Pons (tissue), 1 donor: Measurements from ENCODE around the gene MT1E.
A peak's percentile ranks its signal among the peaks of the same experiment; 100 is the strongest.
"Not testable (repeated sequence)": the region's sequence is repeated elsewhere in the genome, so short reads cannot be mapped to it uniquely, and the experiment has no call there.

Source experiments
- DNase-seq: peaks from one replicate; pipeline ENCODE4 v3.0.0-alpha.2; 2016; ENCODE audit warnings: low spot score

The MT1E gene

GRCh38 chr16:56607109-56607618, 18.4 kb upstream of the MT1E start:
- DNase-seq = no peak

- DNase-seq = no peak
These were observed 17.9 kb upstream of the MT1E start for GRCh38 chr16:56607675-56608042.

GRCh38 chr16:56608043-56608875, 17.3 kb upstream of the MT1E start, which contains the start of gene MT2A:
MT2A (plus strand) TSS chr16:56608584; CDS start chr16:56608656, 72 bp downstream.
- DNase-seq = peak; percentile 89

DNA sequence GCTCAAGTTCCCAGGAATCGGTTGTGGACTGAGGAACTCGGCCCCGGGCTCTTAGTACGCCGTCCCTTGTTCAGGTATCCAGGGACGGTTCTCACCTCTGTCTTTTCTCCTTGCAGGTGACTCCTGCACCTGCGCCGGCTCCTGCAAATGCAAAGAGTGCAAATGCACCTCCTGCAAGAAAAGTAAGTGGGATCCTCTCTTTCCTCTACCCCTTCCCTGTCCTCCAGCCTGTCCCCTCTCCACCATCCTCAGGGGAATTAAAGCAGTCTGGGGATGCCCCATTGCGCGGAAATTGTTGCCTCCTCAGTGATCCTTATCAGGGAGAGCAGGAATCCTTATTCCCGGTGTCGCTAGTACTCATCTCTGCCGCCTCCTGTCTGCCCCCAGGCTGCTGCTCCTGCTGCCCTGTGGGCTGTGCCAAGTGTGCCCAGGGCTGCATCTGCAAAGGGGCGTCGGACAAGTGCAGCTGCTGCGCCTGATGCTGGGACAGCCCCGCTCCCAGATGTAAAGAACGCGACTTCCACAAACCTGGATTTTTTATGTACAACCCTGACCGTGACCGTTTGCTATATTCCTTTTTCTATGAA, 16.6 kb upstream of the MT1E start:
- DNase-seq = no peak

GRCh38 chr16:56609463-56609921, 16.1 kb upstream of the MT1E start:
- DNase-seq = peak; percentile 89

DNA sequence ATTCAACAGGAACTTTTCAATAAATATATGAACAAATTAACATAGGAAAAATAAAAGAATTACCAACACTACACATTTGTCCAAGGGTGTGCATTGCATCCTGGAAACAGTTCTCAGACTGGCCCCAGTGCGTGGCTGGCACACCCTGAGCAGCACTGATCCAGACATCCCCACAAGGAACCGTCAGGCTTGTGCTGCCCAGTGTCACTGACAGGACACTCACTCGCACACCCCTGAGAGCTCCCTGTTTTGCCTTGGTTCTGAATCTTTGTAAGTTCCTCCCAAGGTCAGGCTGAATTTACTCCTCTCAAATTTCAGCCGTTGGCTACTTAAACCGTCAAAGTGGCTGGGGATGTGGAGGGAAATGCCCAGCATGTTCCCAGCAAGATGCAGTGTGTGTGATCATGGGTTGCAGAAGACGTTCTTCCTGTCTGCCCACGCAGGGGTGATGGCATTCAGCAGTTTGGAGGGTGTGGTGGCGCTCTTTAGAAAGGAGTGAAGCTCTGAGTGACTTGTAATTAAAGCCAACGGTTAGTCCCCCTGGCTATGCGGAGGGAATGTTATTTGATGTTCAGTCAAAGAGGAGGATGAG, 15.5 kb upstream of the MT1E start:
- DNase-seq = peak; percentile 61

- no peak for DNase-seq
These were observed 14.9 kb upstream of the MT1E start for GRCh38 chr16:56610609-56611111.

GRCh38 chr16:56611281-56611833, 14.2 kb upstream of the MT1E start:
- peak; percentile 55 for DNase-seq

DNA sequence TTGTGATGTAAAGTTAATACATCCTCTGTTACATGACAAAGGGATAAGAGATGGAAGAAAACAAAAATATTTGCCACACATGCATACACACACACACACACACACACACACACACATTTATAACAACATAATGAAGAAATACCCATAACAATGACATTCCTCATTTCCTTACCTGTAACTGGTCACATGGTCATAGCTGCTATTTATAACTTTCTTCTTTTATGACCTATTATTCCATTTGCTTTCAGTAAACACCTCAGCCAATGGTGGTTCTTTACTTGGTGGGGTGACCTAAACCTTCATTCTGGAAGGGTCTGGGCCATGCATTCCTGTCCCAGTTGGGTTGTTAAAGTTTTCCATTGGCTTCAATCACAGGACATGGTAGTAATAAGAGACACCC, 11.9 kb upstream of the MT1E start:
- no peak for DNase-seq

- no peak for DNase-seq
These were observed 11.0 kb upstream of the MT1E start for GRCh38 chr16:56614549-56614991.

GRCh38 chr16:56615353-56615752, 10.2 kb upstream of the MT1E start:
- no peak for DNase-seq

DNA sequence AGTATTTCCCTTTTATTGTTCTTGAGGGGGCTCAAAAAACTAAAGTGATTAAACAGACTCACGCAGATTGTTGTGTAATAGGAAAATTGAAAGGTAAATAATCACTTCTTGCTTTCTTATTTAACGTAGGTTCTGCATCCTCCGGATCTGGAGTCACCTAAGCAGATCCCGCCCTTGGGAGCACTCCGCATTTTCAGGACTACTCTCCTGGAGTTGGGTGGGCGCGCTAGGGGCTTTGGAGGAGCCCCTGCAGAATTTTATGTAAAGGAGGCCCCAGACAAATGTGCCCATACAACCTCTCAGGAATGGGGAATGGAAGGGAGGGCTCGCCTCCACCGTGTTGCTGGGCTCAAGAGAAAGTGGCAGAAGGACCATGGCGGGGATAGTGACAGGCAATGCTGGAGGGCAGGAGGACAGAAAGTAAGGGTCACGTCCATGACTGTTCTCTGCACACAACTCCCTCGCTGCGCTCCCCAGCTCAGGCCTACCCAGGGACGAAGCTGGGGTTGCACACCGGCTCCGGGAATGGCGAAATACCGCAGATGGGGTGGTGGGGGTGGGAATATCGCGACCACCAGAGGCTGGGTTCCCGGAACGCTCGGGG, 8.9 kb upstream of the MT1E start:
- no peak for DNase-seq

- peak; percentile 31 for DNase-seq
These were observed 8.1 kb upstream of the MT1E start for GRCh38 chr16:56617212-56618085.

- DNase-seq = no peak
These were observed 7.4 kb upstream of the MT1E start for GRCh38 chr16:56618138-56618537.

DNA sequence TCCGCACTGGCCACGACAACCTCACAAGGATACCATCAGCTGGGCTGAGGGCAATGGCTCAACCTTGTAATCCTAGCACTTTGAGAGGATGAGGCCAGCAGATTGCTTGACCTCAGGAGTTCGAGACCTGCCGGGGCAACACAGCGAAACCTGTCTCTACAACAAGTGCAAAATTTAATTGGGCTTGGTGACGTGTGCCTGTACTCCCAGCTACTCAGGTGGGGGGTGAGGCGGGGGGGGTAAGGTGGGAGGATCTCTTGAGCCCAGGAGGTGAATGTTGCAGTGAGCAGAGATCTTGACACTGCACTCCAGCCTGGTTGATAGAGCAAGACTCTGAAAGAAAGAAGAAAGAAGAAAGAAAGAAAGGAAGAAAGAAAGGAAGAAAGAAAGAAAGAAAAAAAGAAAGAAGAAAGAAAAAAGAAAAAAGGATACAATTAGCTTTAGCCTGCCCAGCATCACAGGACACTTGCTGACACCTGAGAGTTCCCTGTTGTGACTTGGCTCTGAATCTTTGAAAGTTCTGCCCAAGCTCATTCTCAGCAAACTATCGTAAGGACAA, 5.2 kb upstream of the MT1E start:
- no peak for DNase-seq

GRCh38 chr16:56621665-56622445, 3.7 kb upstream of the MT1E start:
- DNase-seq = not testable (repeated sequence)

GRCh38 chr16:56623184-56623583, 2.4 kb upstream of the MT1E start:
- not testable (repeated sequence) for DNase-seq

GRCh38 chr16:56623637-56624036, 1.9 kb upstream of the MT1E start:
- no peak for DNase-seq

DNA sequence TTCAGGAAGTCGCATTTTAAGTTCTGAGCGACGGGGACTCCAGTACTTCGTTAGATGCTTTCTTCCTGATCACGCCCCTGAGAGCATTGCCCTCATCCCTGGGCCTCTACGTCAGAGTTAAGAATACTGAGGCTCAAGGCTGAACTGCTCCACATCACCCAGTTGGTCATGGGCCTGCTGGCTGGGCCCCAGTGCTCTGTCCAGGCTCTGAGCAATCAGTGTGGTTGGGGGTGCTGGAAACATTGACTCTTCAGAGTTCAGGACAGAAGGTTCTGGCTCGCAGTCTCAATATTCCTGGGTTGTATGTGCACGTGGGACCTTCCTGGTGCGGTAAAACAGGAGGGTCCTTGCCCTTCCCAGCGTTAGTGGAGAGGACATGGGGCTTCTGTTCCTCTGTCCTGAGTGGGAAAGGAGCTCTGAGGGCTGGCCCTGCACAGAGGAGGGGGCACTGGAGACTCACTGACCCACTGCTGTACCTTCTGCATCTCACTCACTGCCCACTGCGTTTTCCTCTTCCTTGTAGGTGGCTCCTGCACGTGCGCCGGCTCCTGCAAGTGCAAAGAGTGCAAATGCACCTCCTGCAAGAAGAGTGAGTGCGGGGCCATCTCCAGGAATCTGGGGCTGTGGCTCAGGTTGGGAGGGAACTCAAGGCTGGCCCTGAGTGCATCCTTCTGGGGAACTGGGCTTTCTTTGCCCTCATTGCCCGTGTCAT, 518 bp downstream of the MT1E start:
- DNase-seq = no peak
